Spleen (tissue), 7 donors: ENCODE data around the gene ZFP91.

Source experiments
- POLR2A ChIP-seq, 3 donors: fragments of 450-650 bp; IDR thresholded peaks; one replicate each; pipeline ENCODE4 v1.5.1; 2017; ENCODE audit warnings: antibody characterized with exemption in 3 of 3, mild to moderate bottlenecking in 1 of 3
- POLR2AphosphoS5 ChIP-seq, 3 donors: sonication (generic); formaldehyde crosslinking; IDR thresholded peaks; one replicate each; pipeline ENCODE4 v1.5.1; 2017; ENCODE audit warnings: antibody characterized with exemption in 3 of 3
- TF ChIP-seq, protein P1 (sequence below), 11 experiments: fragments of 200-600 bp in 7 of 11; fragments of 450-650 bp in 4 of 11; sonication (generic) in 4 of 11; IDR thresholded peaks in 8 of 11; conservative IDR thresholded peaks in 3 of 11; 1 replicate in 7 of 11; 2 replicates in 4 of 11; pipeline versions ENCODE4 v1.4.0 to v1.8.0; 2016 to 2021; ENCODE audit warnings: antibody characterized with exemption in 11 of 11, inconsistent platforms in 4 of 11, mild to moderate bottlenecking in 1 of 11
- donor health status: DM: no; HTN: no; CAD: no; lungs with moderate emphysema.
- donor health status: DM: no; HTN: no; CAD: no.
- donor health status: DM: no; HTN: no; CAD: no.

DNA sequence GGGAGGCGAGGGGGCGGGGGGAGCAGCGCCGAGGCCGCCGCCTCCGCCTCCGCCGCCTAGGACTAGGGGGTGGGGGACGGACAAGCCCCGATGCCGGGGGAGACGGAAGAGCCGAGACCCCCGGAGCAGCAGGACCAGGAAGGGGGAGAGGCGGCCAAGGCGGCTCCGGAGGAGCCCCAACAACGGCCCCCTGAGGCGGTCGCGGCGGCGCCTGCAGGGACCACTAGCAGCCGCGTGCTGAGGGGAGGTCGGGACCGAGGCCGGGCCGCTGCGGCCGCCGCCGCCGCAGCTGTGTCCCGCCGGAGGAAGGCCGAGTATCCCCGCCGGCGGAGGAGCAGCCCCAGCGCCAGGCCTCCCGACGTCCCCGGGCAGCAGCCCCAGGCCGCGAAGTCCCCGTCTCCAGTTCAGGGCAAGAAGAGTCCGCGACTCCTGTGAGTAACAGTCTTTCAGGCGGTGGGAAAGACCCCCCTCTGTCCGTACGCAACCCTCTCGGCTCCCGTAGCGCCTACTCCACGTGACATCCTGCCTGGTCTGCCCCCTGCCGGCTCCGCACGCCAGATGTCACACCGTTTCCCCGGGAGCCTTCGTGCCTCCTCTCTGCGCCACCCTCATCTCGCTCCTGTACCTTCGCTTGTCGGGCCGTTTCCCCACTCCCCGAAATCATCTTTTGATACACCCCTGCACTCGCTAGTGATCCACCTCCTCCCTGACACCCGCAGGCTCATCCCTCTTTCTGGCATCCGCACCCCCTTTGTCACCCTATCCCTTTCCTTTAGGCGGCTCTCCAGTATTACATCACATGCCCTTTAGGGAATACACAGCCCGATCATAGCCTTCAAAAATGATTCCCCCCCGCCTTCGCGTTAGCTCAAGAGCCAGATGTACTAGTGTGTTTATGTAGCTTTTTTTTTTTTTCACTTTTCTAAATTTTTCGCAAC lies 598 bp downstream of the ZFP91 start:
- TF ChIP-seq, protein P1, sequence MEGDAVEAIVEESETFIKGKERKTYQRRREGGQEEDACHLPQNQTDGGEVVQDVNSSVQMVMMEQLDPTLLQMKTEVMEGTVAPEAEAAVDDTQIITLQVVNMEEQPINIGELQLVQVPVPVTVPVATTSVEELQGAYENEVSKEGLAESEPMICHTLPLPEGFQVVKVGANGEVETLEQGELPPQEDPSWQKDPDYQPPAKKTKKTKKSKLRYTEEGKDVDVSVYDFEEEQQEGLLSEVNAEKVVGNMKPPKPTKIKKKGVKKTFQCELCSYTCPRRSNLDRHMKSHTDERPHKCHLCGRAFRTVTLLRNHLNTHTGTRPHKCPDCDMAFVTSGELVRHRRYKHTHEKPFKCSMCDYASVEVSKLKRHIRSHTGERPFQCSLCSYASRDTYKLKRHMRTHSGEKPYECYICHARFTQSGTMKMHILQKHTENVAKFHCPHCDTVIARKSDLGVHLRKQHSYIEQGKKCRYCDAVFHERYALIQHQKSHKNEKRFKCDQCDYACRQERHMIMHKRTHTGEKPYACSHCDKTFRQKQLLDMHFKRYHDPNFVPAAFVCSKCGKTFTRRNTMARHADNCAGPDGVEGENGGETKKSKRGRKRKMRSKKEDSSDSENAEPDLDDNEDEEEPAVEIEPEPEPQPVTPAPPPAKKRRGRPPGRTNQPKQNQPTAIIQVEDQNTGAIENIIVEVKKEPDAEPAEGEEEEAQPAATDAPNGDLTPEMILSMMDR (IDR thresholded peaks at IDR 0.05 in 8 of 11, conservative IDR thresholded peaks at IDR 0.05 in 3 of 11), result peak; percentile 80 to 99 (median 92)
- TF ChIP-seq POLR2A (IDR thresholded peaks at IDR 0.05) (peak in 2 of 3 donors; percentile 32 to 69), POLR2AphosphoS5 (IDR thresholded peaks at IDR 0.05) (peak; percentile 96)
